ENCODE results near the gene CD2BP2.
"Not testable (repeated sequence)": the region's sequence is repeated elsewhere in the genome, so short reads cannot be mapped to it uniquely, and the experiment has no call there.

The CD2BP2 gene

DNA sequence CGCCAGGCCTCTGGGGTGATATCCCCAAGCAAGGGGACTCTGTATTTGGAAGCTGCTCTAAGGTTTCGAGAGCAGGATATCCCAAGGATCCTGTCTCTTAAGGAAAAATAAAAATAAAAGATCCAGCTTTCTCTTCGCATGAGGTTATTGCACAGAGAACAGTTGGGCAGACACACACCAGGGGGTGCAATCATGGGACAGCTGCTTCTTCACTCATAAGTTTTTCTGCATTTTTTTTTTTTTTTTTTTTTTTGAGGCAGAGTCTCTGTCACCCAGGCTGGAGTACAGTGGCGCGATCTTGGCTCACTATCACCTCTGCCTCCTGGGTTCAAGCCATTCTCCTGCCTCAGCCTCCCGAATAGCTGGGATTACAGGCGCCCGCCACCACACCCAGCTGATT is 13.1 kb downstream of the CD2BP2 start:
- DNase-seq: not testable (repeated sequence)

DNA sequence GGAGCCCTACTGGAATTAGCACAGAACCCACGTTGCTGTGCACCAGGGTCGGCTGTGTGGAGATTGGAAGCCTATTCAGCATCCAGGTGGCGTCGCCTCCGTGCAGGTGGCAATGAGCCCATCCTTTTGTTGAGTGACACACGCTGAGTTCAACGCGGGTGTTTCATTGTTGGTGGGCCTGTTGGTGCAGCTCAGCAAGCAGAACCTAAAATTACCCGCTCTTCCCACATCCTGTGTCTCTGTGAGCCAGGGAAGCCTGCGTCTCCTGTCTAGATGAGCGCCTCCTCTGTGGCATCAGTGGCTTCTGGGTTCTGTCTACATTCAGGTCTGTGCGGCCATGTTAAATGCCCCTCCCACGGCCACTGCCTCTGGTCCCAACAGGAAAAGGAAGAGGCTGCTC is 14.5 kb downstream of the CD2BP2 start:
- no peak for DNase-seq

DNA sequence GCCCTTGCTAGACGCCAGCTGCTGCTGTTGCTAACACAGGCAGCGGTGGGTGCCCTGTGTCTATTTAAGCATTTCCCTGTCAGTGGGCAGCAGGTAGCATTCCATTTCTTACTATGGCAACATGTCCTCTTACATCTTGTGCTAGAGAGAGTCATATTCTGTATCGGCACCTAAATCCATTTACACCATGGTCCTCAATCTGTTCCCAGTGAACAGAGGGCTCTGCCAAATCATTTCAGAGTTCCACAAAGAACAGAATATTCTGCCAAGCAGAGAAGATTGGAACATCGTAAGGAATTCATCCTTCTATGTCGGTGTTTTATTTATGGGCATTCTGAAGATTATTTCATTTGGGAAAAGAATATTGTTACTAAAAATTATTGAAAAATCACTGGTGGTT is 16.4 kb downstream of the CD2BP2 start:
- not testable (repeated sequence) for DNase-seq

DNA sequence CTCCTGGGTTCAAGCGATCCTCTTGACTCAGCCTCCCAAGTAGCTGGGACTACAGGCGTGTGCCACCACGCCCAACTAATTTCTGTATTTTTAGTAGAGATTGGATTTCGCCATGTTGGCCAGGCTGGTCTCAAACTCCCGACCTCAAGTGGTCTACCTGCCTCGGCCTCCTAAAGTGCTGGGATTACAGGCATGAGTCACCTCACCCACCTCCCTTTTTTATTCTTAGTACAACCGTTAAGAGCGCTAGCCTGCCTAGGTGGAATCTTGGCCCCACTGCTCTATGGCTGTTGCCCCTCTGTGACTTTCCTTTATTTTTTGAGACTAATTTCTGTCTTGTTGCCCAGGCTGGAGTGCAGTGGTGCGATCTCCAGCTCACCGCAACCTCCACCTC is 17.1 kb downstream of the CD2BP2 start:
- not testable (repeated sequence) for DNase-seq

DNA sequence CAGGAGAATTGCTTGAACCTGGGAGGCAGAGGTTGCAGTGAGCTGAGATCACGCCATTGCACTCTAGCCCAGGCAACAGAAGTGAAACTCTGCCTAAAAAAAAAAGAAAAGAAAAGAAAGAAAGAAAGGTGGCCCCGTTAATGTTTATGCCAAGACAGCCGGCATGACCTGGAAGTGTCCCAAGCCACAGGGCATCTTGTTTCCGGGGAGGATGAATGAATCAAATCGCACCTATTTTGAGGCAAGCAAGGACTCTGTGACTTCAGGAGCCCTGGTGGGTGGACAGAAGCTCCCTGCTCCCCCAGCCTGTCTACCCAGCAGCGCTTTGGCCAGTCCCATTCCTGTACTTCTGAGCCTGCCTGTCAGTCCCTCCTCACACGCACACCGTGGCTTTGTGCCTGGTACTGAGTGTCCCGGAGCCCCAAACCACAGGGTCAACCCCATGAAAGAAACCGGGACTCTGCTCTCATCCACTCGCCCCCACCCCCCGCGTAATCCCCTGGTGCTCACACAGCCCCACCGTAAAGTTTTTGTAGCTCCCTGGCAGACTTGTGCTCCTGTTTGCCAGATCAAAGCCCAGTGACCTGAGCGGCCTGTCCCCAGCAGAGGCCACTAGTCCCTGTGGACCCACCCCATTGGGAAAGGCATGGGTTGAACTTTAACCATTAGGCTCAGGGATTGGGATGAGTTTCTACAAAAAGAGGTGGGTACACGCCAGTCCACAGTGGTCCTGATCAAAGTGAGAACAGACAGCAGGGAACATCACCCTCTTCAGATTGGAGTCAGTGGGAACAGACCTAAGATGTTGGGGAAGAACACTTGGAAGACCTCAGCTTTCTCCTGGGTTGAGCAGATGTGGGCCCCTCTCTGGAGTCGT is 19.3 kb downstream of the CD2BP2 start:
- no peak for DNase-seq

DNA sequence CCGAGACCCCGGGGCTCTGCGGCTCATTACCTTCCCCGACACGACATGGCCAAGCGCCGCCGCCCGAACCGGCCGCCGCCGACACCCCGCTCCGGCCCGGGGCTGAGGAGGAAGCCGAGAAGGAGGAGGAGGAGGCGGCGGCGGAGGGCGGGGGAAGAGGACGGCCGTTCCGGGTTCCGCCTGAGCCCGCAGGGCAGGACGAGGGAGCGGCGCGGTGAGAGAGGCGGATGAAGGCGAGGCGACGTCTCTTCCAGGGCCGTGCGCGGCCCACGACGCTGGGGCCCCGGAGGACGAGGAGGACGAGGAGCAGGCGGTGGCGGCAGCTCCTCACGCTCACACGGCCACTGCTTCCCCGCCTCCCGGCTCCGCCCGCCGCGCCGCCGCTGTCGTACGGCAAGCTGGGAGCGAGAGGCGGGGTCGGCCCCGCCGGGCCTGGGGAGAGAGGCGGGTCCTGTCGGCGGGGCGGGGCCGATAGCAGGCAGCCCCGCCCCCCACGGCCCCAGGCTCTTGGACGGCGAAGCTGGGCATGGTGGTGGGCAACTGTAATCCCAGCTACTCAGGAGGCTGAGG is 20.0 kb downstream of the CD2BP2 start:
- DNase-seq: peak; percentile 72

DNA sequence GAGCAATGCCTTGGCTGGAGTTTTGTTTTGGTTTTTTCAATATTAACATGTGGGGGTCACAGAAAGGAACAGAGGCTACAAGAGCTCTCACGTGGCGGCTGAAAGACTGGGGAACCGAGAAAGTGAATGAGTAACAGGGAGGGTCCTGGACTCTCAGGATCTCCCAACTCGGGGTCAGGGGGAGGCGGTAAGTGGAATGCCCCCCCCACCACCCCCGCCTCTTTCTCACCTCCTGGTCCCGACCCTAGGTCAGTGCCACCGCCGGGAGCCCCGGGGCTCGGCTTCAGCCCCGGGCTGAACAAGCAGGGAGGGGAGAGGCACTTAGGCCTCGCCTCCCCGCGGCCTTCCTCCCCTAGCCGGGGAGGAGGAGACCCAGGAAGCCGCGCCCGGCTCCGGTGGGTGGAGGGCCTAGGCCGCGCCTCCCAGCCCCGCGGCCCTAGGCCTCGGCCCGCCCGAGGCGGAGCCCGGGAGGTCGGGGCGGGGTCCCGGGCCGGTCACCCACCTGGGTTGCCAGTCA is 20.6 kb downstream of the CD2BP2 start:
- DNase-seq: peak; percentile 79

DNA sequence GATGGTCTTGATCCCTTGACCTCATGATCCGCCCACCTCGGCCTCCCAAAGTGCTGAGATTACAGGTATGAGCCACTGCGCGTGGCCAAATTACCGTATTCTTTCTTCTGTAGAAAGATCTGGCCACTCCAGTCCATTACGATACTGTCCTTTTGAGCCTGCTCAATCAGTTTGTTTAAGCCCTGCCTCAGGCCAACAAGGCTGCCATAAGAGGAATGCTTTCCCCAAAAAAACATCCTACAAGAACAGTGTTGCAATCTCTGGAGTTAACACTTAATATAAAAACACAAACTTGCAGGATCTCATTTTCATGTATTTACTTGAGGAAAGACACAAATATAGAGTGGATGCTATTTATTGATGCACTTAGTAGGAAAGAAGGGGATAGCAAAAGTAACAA is 30.9 kb downstream of the CD2BP2 start:
- not testable (repeated sequence) for DNase-seq

DNA sequence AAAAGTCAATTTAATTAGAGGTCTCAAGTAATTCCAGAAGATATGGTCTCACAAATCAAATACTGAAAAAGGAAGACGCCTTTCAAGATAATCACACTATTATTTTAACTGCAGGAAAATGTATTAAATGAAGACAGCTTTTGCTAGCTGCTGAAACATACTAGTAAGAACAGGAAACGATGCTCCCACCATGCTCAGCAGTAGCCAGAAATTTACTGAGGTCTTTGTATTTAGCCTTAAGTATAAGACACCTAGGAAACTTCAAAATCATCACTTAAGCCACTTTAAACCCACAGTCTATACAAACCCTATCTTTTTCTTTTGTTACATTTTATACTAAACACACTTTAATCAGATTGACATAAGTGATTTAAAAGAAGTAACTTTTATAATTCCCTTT is 36.5 kb downstream of the CD2BP2 start:
- DNase-seq: not testable (repeated sequence)

DNA sequence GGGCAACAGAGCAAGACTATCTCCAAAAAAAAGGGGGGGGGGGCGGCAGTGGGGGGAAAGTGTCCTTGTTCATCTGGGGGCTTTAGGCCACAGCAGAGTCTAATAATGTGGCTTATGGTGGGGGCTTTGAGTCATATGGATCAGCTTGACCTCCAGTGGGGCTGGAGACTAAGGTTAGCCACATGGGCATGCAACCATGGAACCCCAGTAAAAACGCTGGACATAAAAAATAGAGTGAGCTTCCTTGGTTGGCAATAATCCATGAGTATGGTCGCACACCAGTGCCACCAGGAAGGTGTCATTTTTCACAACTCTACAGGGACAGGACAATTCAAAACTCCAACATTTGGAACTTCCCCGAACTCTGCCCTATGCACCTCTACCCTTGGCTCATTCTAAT is 44.2 kb downstream of the CD2BP2 start:
- DNase-seq: not testable (repeated sequence)

DNA sequence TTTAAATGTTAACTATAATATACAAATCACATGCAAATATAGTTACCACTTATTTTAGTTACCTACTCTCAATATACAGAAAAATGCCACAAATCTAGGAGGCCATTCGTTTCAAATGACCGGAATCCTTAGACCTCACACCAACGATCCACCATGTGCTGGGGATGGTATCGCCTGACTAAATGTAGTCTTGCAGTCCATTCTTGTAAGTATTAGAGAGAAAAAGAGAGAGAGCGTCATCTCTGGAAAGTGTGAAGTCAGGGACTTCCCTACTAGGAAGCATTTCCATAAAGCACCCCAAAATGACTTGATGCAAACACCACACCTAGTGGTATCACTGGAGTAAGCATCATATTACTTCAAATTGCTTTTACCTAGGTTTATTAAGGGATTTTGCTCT is 45.9 kb downstream of the CD2BP2 start:
- DNase-seq: not testable (repeated sequence)

Measured in T-helper 9 cell (primary cell).